GM06990 (cell line): Measurements from ENCODE around the gene PARVA.

Experiments used
- DNase-seq: peaks from one replicate; pipeline ENCODE4 v3.0.0-alpha.2; 2011; ENCODE audit not compliant: insufficient read length; ENCODE audit errors: extremely low read depth
- H3K27me3 ChIP-seq: replicated peaks from 2 replicates; pipeline ENCODE4 v1.6.0; 2011; ENCODE audit warnings: low read length; ENCODE audit not compliant: control insufficient read depth, insufficient read depth
- H3K36me3 ChIP-seq: 2 replicates; pipeline ENCODE4 v1.5.1; 2011; ENCODE audit warnings: low read length; ENCODE audit not compliant: control insufficient read depth, insufficient read depth
- H3K4me3 ChIP-seq: replicated peaks from 2 replicates; pipeline ENCODE4 v1.5.1; 2011; ENCODE audit warnings: low read depth, mild to moderate bottlenecking, control low read depth, low read length
- CTCF ChIP-seq: IDR thresholded peaks from 2 replicates; pipeline ENCODE4 v1.5.1; 2011; ENCODE audit warnings: low read length, control low read depth, mild to moderate bottlenecking, inconsistent platforms; ENCODE audit not compliant: insufficient read depth, poor library complexity, severe bottlenecking

PARVA gene

DNA sequence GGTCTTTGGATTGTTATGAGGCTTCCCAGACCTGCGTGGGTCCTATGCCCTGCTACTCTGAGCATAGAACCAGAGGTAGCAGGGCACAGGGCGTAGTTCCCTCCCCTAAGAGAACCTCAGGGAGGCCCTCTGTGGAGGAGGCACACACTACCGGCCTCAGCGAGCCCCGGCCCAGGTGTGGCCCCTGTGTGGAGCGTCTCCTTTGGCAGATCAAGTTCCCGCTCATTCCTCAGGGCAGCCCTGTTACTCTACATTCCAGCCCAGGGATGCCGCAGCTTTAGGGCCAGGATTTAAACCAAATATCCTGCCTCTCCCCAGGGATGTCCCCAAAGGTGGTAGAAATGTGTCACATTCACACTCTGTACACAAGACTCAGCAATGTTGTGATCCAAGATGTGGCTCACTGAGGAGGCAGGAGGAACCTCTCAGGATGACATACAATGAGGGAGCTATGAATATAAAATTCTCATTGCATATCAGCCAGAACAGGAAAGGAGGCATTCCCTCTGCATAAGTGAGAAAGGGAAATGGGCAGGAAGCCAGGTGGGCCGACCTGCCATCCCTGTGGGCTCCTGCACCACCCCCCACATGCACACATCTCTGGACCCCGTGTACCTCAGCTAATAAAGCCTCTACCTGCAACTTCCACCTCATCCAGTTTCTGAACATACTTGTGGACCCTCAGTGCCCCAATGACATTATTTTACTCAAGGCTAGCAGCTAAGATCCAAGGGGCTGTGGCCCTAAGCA is 165.0 kb downstream of the PARVA start:
- Histone ChIP-seq H3K4me3 (no peak overlapping the region), H3K27me3 (peaks cover 2% of the 10 kb centered on the region; the same call in 1 of the 2 replicates), H3K36me3 (no peaks in the 10 kb centered on the region)
- DNase-seq = no peak
- TF ChIP-seq CTCF = no peak

GRCh38 chr11:12543596-12544415 is 166.4 kb downstream of the PARVA start:
- Histone ChIP-seq H3K27me3 (peaks cover 2% of the 10 kb centered on the region), H3K4me3 (no peak overlapping the region), H3K36me3 (no peaks in the 10 kb centered on the region)
- DNase-seq = no peak
- no peak for TF ChIP-seq CTCF

- Histone ChIP-seq H3K36me3 (no peaks in the 10 kb centered on the region), H3K4me3 (no peak overlapping the region), H3K27me3 (peaks cover 2% of the 10 kb centered on the region)
- no peak for TF ChIP-seq CTCF
- DNase-seq = no peak
Measured at GRCh38 chr11:12544986-12545775, 167.8 kb downstream of the PARVA start.

DNA sequence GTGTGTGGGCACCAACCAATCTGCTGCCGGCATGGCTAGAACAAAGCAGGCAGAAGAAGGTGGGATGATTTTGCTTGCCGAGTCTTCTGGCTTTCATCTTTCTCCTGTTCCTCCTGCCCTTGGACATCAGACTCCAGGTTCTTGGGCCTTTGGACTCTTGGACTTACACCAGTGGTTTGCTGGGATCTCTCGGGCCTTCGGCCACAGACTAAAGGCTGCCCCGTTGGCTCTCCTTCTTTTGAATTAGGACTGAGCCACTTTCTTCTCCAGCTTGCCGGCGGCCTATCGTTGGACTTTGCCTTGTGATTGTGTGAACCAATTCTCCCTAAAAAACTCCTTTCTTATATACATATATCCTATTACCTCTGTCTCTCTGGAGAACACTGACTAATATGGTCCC is 168.8 kb downstream of the PARVA start:
- H3K27me3 ChIP-seq = no peaks in the 10 kb centered on the region; the same call in none of the 2 replicates
- TF ChIP-seq CTCF = no peak
- no peak overlapping the region for H3K4me3 ChIP-seq
- H3K36me3 ChIP-seq = no peaks in the 10 kb centered on the region
- no peak for DNase-seq

- no peak overlapping the region for H3K4me3 ChIP-seq
- H3K36me3 ChIP-seq = no peaks in the 10 kb centered on the region
- no peak for TF ChIP-seq CTCF
- no peak for DNase-seq
- no peaks in the 10 kb centered on the region; the same call in none of the 2 replicates for H3K27me3 ChIP-seq
Measured at GRCh38 chr11:12546660-12547059, 169.3 kb downstream of the PARVA start.
